ENCODE measurements around the gene MECP2. TPM values are rescaled to one million over a fixed set of nuclear protein-coding genes. Genes with fewer than 3 reads are reported as not detected.

MECP2 gene
- polyA plus RNA-seq, 1 donor (not counting 4 experiments of a cell fraction or from before 2014, with no cell fraction given): 9.9 TPM

DNA sequence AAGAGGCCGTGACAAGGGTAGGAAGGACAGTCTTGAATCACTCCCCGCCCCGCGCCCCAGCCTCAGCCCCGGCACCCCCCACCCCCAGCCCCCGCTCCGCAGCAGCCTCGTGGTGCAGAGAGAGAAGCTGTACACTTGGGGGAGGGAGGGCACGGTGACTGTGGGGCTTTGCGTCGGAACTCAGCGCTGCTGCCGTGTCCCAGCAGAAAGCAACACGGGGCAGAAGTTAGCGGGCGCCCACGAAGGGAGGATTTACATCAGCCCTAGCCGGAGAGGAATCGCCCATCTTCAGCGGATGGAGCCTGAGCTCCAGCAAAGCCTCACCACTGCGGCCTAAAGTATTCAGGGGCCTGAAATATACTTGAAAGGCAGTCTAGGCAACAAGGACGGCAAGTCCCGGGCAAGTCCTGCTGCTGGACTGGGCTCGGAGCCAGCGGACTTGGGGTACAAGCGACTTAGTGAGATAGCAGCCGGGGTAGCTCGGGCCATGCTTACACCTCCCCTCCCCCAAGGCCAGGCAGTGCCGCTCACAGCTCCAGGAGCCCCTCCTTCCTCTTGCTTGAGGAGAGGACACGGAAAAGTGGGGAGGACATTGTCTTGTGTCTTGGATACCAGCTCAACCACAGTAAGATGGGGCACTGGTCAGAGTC, 28.0 kb upstream of the MECP2 start:
- no peaks in the 10 kb centered on the region for H3K9me3 ChIP-seq (ENCODE audit: control insufficient read depth, low read depth, low read length)
- H3K9me1 ChIP-seq (ENCODE audit: control insufficient read depth, extremely low read depth, insufficient read depth, low read length): no peaks in the 10 kb centered on the region
- H4K20me1 ChIP-seq (ENCODE audit: control insufficient read depth, extremely low read depth, insufficient read depth, low read length): no peaks in the 10 kb centered on the region
- no peak overlapping the region for H3K4me2 ChIP-seq (ENCODE audit: control insufficient read depth, extremely low read depth, insufficient read depth, low read depth, low read length)
- dilution Hi-C loops (cut with MboI; ENCODE audit: extremely low pct_ligation_motif_present, low sequenced_read_pairs): no loop called here
- H2AFZ ChIP-seq (ENCODE audit: control insufficient read depth, low read length): no peak overlapping the region
- TF ChIP-seq EZH2 (IDR thresholded peaks at IDR 0.05; ENCODE audit: low read length): no peak
- TF ChIP-seq, protein P1, sequence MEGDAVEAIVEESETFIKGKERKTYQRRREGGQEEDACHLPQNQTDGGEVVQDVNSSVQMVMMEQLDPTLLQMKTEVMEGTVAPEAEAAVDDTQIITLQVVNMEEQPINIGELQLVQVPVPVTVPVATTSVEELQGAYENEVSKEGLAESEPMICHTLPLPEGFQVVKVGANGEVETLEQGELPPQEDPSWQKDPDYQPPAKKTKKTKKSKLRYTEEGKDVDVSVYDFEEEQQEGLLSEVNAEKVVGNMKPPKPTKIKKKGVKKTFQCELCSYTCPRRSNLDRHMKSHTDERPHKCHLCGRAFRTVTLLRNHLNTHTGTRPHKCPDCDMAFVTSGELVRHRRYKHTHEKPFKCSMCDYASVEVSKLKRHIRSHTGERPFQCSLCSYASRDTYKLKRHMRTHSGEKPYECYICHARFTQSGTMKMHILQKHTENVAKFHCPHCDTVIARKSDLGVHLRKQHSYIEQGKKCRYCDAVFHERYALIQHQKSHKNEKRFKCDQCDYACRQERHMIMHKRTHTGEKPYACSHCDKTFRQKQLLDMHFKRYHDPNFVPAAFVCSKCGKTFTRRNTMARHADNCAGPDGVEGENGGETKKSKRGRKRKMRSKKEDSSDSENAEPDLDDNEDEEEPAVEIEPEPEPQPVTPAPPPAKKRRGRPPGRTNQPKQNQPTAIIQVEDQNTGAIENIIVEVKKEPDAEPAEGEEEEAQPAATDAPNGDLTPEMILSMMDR (optimal IDR thresholded peaks at IDR 0.05 in 1 of 3, IDR thresholded peaks at IDR 0.05 in 1 of 3, conservative IDR thresholded peaks at IDR 0.05 in 1 of 3; ENCODE audit: extremely low read depth in 1 of 3, insufficient read depth in 2 of 3, low read length in 3 of 3): no peak
- DNase-seq (ENCODE audit: low read depth, low spot score): no peak
- H3K36me3 ChIP-seq (ENCODE audit: control insufficient read depth in 2 of 2, extremely low read depth in 1 of 2, insufficient read depth in 2 of 2, low read length in 2 of 2): no peaks in the 10 kb centered on the region
- no peaks in the 10 kb centered on the region for H3K79me2 ChIP-seq (ENCODE audit: control insufficient read depth, insufficient read depth, low read length)
- H3K4me1 ChIP-seq (ENCODE audit: control insufficient read depth, extremely low read depth, insufficient read depth, low read length): no peaks in the 10 kb centered on the region
- H3K9ac ChIP-seq (ENCODE audit: control insufficient read depth, extremely low read depth, insufficient read depth, low read length): no peak overlapping the region
- H3K4me3 ChIP-seq (ENCODE audit: control insufficient read depth in 2 of 3, extremely low read depth in 1 of 3, insufficient read depth in 2 of 3, low read depth in 1 of 3, low read length in 3 of 3): no peak overlapping the region
- no peaks in the 10 kb centered on the region for H3K27me3 ChIP-seq (ENCODE audit: control insufficient read depth, extremely low read depth, insufficient read depth, low read length)
- no peak for FAIRE-seq
- H3K27ac ChIP-seq (ENCODE audit: control insufficient read depth, insufficient read depth, low read length): no peak overlapping the region

DNA sequence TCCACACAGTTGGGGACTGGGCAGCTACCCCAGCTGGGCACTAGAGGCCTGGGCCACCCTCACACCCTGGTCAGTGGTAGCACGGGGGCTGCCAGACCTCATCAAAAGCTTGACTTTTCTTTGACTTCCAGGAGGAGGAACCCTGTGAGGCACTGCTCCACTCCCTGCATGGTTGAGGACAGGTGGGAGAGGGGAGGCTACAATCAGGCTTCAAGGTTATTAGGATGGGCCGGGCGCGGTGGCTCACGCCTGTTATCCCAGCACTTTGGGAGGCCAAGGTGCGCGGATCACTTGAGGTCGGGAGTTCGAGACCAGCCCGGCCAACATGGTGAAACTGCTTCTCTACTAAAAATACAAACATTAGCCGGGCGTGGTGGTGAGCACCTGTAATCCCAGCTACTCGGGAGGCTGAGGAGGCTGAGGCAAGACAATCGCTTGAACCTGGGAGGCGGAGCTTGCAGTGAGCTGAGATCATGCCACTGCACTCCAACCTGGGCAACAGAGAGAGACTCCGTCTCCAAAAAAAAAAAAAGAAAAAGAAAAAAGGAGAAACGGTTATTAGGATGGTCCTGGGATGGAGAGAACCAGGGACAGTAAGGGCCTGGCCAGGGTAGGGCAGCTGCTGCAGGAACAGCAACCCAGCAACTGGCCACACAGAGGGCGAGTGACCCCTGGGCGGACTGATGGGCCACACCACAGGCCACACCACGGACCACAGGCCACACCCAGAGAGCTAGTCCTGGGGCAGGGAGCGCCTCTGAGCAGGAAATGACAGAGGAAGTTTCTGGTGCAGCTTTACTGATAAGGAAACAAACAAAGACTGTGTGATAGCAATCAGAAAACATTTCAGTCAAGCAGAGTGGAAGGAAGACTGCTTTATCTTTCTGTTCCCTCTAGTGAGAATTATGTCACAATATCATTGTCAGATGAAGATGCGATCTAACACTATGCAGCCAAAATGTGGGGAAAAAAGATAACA, 26.0 kb upstream of the MECP2 start:
- dilution Hi-C loops (cut with MboI; ENCODE audit: extremely low pct_ligation_motif_present, low sequenced_read_pairs): no loop called here
- no peak for DNase-seq (ENCODE audit: low read depth, low spot score)

More for the DNA sequence above, 26.0 kb upstream of the MECP2 start:
- Histone ChIP-seq H3K27ac (ENCODE audit: control insufficient read depth, insufficient read depth, low read length) (no peak overlapping the region), H3K9ac (ENCODE audit: control insufficient read depth, extremely low read depth, insufficient read depth, low read length) (no peak overlapping the region), H3K79me2 (ENCODE audit: control insufficient read depth, insufficient read depth, low read length) (no peaks in the 10 kb centered on the region), H4K20me1 (ENCODE audit: control insufficient read depth, extremely low read depth, insufficient read depth, low read length) (no peaks in the 10 kb centered on the region), H3K9me1 (ENCODE audit: control insufficient read depth, extremely low read depth, insufficient read depth, low read length) (no peaks in the 10 kb centered on the region), H3K36me3 (ENCODE audit: control insufficient read depth in 2 of 2, extremely low read depth in 1 of 2, insufficient read depth in 2 of 2, low read length in 2 of 2) (no peaks in the 10 kb centered on the region), H3K4me2 (ENCODE audit: control insufficient read depth, extremely low read depth, insufficient read depth, low read depth, low read length) (no peak overlapping the region), H3K4me1 (ENCODE audit: control insufficient read depth, extremely low read depth, insufficient read depth, low read length) (no peaks in the 10 kb centered on the region), H3K4me3 (ENCODE audit: control insufficient read depth in 2 of 3, extremely low read depth in 1 of 3, insufficient read depth in 2 of 3, low read depth in 1 of 3, low read length in 3 of 3) (no peak overlapping the region), H2AFZ (ENCODE audit: control insufficient read depth, low read length) (no peak overlapping the region), H3K9me3 (ENCODE audit: control insufficient read depth, low read depth, low read length) (no peaks in the 10 kb centered on the region), H3K27me3 (ENCODE audit: control insufficient read depth, extremely low read depth, insufficient read depth, low read length) (no peaks in the 10 kb centered on the region)
- no peak for FAIRE-seq
- no peak for TF ChIP-seq EZH2 (IDR thresholded peaks at IDR 0.05; ENCODE audit: low read length)
- TF ChIP-seq, protein P1 (optimal IDR thresholded peaks at IDR 0.05 in 1 of 3, IDR thresholded peaks at IDR 0.05 in 1 of 3, conservative IDR thresholded peaks at IDR 0.05 in 1 of 3; ENCODE audit: extremely low read depth in 1 of 3, insufficient read depth in 2 of 3, low read length in 3 of 3): no peak

All from keratinocyte (primary cell).